ENCODE data around the gene COQ9.

GRCh38 chr16:57485916-57486857 is 38.9 kb downstream of the COQ9 start, which contains the start of gene DOK4:
- no peak for TF ChIP-seq EGR1 (IDR thresholded peaks at IDR 0.05)
- TF ChIP-seq RAD21 (IDR thresholded peaks at IDR 0.05; ENCODE audit: low read depth): no peak
- no peak for TF ChIP-seq CEBPB (IDR thresholded peaks at IDR 0.05)
- TF ChIP-seq TAF1 (IDR thresholded peaks at IDR 0.05; ENCODE audit: low read depth): peak; percentile 38; the same call in 1 of the 2 replicates
- no peak; the same call in 1 of the 2 replicates for TF ChIP-seq MAX (IDR thresholded peaks at IDR 0.05)
- no peak for TF ChIP-seq REST (IDR thresholded peaks at IDR 0.05; ENCODE audit: low read depth)
- TF ChIP-seq TEAD4 (IDR thresholded peaks at IDR 0.05): no peak
- TF ChIP-seq USF1 (IDR thresholded peaks at IDR 0.05): no peak
- no peak; the same call in 1 of the 2 replicates for TF ChIP-seq ZBTB7A (IDR thresholded peaks at IDR 0.05; ENCODE audit: low read depth)
- no peak for TF ChIP-seq NFIC (IDR thresholded peaks at IDR 0.05)
- no peak for TF ChIP-seq CREB1 (IDR thresholded peaks at IDR 0.05; ENCODE audit: low read depth)

Measured in Ishikawa (cell line).